GM21381 (cell line): ENCODE data around the gene DCC.

Experiments
- ATAC-seq: cut with Tn5 transposase; IDR thresholded peaks from one replicate; pipeline ENCODE4 v1.9.1; 2021; ENCODE audit warnings: mild to moderate bottlenecking, moderate library complexity; ENCODE audit not compliant: unreplicated experiment

Gene DCC

GRCh38 chr18:52894801-52895200 lies 554.8 kb downstream of the DCC start:
- no peak for ATAC-seq

- no peak for ATAC-seq
These were observed 557.9 kb downstream of the DCC start for GRCh38 chr18:52897611-52898484.

- no peak for ATAC-seq
These were observed 558.6 kb downstream of the DCC start for GRCh38 chr18:52898485-52899058.

- ATAC-seq = no peak
These were observed 562.2 kb downstream of the DCC start for GRCh38 chr18:52902188-52902587.

GRCh38 chr18:52903857-52904256 lies 563.9 kb downstream of the DCC start:
- ATAC-seq = no peak

GRCh38 chr18:52907543-52908308 lies 567.7 kb downstream of the DCC start:
- ATAC-seq = no peak

- no peak for ATAC-seq
These were observed 574.2 kb downstream of the DCC start for GRCh38 chr18:52914148-52914547.

- ATAC-seq = no peak
These were observed 580.7 kb downstream of the DCC start for GRCh38 chr18:52920665-52921064.

- ATAC-seq = no peak
These were observed 593.4 kb downstream of the DCC start for GRCh38 chr18:52933356-52933755.

GRCh38 chr18:52936931-52937330 lies 596.9 kb downstream of the DCC start:
- ATAC-seq = no peak

GRCh38 chr18:52937840-52938239 lies 597.8 kb downstream of the DCC start:
- no peak for ATAC-seq

GRCh38 chr18:52945552-52945951 lies 605.6 kb downstream of the DCC start:
- no peak for ATAC-seq

GRCh38 chr18:52948868-52949444 lies 609.0 kb downstream of the DCC start:
- ATAC-seq = no peak

- ATAC-seq = no peak
These were observed 610.2 kb downstream of the DCC start for GRCh38 chr18:52950155-52950554.

GRCh38 chr18:52953387-52953786 lies 613.4 kb downstream of the DCC start:
- no peak for ATAC-seq

- ATAC-seq = no peak
These were observed 623.5 kb downstream of the DCC start for GRCh38 chr18:52963481-52963880.

GRCh38 chr18:52970686-52971085 lies 630.7 kb downstream of the DCC start:
- ATAC-seq = no peak

- no peak for ATAC-seq
These were observed 631.1 kb downstream of the DCC start for GRCh38 chr18:52971097-52971496.

GRCh38 chr18:52979892-52980291 lies 639.9 kb downstream of the DCC start:
- no peak for ATAC-seq

- no peak for ATAC-seq
These were observed 651.2 kb downstream of the DCC start for GRCh38 chr18:52991246-52991645.

- no peak for ATAC-seq
These were observed 652.0 kb downstream of the DCC start for GRCh38 chr18:52992041-52992440.
